Measurements from ENCODE around the gene CLEC16A.

The CLEC16A gene

DNA sequence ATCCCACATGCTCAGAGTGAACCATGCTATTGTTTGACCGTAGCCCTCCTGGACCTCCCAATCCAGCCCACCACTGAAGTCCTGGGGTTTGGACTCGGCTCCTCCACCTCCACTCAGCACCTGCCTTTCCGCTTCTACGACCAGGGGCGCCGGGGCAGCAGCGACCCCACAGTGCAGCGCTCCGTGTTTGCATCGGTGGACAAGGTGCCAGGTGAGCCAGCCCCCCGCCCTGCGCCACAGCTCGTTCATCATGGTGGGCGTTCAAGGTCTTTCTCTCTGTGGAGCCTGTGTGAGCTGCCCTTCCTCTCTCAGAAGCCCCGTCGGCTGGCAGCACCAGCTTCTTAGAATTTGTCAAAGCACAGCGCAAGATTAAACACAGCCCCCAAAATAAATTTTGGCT lies 181.6 kb downstream of the CLEC16A start:
- TF ChIP-seq, protein P1, sequence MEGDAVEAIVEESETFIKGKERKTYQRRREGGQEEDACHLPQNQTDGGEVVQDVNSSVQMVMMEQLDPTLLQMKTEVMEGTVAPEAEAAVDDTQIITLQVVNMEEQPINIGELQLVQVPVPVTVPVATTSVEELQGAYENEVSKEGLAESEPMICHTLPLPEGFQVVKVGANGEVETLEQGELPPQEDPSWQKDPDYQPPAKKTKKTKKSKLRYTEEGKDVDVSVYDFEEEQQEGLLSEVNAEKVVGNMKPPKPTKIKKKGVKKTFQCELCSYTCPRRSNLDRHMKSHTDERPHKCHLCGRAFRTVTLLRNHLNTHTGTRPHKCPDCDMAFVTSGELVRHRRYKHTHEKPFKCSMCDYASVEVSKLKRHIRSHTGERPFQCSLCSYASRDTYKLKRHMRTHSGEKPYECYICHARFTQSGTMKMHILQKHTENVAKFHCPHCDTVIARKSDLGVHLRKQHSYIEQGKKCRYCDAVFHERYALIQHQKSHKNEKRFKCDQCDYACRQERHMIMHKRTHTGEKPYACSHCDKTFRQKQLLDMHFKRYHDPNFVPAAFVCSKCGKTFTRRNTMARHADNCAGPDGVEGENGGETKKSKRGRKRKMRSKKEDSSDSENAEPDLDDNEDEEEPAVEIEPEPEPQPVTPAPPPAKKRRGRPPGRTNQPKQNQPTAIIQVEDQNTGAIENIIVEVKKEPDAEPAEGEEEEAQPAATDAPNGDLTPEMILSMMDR (IDR thresholded peaks at IDR 0.05; ENCODE audit: low read length, missing control alignments) = no peak
- H3K4me3 ChIP-seq (replicated peaks; ENCODE audit: low read depth, low read length) = no peak overlapping the region
- DNase-seq (ENCODE audit: low read depth) = no peak

DNA sequence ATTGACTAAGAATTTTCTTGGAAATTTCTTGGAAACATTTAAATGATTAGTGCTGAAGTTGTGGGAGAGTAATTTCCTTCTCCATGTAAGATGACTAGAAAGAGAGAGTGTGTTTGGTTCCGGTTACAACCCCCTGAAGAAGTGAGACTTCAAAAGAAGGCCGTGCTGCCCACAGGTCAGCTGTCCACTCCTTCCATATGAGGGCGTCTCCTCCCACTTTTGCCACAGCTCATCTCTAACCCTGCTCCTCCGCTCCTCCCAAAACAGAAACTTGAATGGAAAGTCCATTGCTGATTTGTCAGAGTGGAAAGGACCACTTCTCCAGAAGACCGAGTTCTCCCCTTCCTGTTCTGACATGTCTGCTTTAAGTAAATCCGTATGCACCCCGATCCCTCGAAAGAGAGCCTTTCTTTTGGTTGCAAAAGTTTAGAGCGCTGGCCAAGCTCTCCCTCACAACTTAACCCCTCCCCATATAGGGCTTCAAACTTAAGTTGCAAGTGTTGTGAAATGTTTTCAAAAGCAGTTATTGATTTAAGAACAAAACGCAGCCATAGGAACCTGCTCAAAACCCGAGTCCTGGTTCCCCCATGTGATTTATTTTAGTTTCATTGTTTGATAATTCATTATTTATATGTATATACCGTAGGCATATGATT lies 182.2 kb downstream of the CLEC16A start:
- DNase-seq (ENCODE audit: low read depth) = no peak
- H3K4me3 ChIP-seq (replicated peaks; ENCODE audit: low read depth, low read length) = no peak overlapping the region
- TF ChIP-seq, protein P1 (IDR thresholded peaks at IDR 0.05; ENCODE audit: low read length, missing control alignments) = no peak

DNA sequence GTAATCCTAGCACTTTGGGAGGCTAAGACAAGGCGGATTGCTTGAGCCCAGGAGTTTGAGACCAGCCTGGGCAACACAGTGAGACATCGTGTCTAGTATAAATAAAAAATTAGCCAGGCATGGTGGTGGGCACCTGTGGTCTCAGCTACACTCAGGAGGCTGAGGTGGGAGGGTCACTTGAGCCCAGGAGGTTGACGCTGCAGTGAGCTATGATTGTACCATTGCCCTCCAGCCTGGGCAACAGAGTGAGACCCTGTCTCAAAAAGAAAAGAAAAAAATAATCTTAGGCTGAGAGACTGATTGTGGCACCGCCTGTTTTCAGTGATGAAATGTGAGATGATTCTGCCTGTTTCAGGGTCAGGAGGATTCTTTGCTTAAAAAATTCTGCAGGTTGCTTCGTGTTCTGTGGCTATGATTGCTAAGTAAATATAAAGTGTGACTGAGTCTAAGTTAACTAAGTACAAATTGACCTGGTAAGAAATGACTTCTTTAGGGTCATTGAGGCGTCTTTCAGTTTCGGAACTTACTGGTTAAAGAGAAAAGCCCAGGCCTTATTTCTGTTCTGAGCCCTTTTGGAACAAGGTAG lies 183.3 kb downstream of the CLEC16A start:
- H3K4me3 ChIP-seq (replicated peaks; ENCODE audit: low read depth, low read length) = no peak overlapping the region
- TF ChIP-seq, protein P1 (IDR thresholded peaks at IDR 0.05; ENCODE audit: low read length, missing control alignments) = no peak
- DNase-seq (ENCODE audit: low read depth) = no peak

DNA sequence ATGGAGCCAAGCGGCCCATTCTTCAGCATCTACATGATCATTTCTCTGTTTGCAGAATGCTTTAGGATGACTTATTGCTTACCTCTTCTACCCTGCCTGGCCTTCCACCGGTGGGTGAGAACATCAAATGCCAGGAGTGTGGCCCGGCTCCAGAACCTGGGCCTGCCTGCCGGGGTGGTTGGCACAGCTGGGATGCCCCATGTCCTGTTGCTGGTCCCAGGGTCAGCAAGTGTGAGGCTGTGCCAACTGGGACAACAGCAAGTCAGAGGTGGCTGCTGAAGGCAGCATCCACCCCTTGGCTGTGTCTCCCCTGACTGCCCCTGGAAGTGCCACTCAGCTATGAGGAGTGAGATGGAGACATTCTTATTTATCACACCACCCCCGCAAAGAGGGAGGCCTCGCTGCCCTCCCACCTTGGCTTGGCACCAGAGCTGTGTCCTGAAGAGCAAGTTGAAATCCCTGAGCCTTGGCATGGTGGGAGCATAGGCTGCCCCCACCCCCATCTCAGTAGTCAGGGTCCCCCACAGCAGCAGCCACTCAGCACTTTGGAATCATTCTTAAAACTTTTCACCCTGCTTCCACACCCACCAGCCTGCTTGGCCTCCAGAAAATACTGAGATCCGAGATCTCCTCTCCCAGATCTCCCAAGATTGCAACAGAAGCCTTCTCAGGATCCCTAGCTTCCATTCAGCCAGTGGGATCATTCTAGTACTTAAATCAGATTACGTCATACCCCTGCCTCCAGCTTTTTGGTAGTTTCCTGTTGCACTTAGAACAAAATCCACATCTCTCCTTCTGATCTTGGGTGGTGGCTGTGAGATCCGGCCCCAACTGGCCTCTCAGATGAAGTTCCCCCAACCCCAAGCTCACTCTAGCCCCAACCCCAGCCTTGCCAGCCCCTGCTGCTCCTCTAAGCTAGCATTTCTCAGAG lies 184.1 kb downstream of the CLEC16A start:
- H3K4me3 ChIP-seq (replicated peaks; ENCODE audit: low read depth, low read length) = no peak overlapping the region
- peak; percentile 81 for DNase-seq (ENCODE audit: low read depth)
- TF ChIP-seq, protein P1 (IDR thresholded peaks at IDR 0.05; ENCODE audit: low read length, missing control alignments) = no peak

DNA sequence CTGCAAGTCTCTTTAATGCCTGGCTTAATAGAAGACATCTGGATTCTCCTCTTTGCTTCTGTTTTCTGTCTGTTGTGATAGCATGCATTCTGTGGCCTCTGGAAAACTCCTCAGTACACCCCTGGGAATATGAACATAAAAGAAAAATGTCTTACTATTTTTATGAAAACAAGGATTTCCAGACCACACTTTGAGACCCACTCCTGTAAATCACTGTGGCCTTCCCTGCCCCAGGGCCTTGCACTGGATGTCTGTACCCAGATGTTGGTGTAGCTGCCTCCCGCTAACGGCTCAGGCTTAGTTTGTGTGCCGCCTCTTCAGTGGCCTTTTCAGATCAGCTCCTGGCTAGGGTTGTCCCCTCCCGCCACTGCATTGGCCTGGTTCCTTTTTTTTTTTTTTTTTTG lies 185.0 kb downstream of the CLEC16A start:
- peak; percentile 42 for DNase-seq (ENCODE audit: low read depth)
- H3K4me3 ChIP-seq (replicated peaks; ENCODE audit: low read depth, low read length) = no peak overlapping the region
- TF ChIP-seq, protein P1 (IDR thresholded peaks at IDR 0.05; ENCODE audit: low read length, missing control alignments) = no peak

DNA sequence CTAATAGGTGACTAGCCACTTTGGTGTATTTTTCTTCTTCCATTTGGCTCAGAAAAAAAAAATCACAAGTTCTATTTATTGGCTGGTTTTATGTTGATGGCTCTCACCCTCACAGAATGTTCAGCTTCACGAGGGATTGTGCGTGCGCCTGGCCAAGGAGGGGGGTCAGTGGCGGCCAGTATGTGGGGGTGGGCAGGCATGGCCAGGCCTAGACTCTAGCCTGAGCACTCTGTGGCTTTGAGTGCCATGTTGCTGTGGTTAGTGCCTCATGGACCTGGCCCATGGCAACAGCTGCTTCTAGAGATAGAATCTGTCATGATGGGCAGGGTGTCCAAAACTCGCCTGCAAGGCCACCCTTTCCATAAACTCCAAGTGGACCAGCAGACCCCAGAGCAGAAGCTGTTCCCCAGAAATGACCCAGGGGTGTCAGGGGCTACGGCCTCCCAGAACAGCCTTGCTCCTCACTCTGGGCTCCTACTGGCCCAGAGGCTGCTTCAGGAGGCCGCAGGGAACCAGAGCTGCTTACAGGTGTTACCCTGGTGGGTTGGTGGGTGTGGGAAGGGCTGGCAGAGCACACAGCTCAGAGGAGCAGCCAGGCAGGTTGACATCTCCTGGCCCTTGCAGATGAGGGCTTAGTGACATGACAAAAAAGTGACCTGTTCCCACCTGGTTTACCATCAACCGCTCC lies 186.8 kb downstream of the CLEC16A start:
- no peak overlapping the region for H3K4me3 ChIP-seq (replicated peaks; ENCODE audit: low read depth, low read length)
- TF ChIP-seq, protein P1 (IDR thresholded peaks at IDR 0.05; ENCODE audit: low read length, missing control alignments) = no peak
- DNase-seq (ENCODE audit: low read depth) = no peak

All from fibroblast of pulmonary artery (primary cell).